Suppressor macrophage treated with lipopolysaccharide for 1 hour (primary cell): ENCODE results near the gene UBE2Q1.

Experiments
- DNase-seq, 3 donors: peaks; one replicate each; pipeline ENCODE4 v3.0.0-alpha.2; 2020 to 2022

The UBE2Q1 gene

DNA sequence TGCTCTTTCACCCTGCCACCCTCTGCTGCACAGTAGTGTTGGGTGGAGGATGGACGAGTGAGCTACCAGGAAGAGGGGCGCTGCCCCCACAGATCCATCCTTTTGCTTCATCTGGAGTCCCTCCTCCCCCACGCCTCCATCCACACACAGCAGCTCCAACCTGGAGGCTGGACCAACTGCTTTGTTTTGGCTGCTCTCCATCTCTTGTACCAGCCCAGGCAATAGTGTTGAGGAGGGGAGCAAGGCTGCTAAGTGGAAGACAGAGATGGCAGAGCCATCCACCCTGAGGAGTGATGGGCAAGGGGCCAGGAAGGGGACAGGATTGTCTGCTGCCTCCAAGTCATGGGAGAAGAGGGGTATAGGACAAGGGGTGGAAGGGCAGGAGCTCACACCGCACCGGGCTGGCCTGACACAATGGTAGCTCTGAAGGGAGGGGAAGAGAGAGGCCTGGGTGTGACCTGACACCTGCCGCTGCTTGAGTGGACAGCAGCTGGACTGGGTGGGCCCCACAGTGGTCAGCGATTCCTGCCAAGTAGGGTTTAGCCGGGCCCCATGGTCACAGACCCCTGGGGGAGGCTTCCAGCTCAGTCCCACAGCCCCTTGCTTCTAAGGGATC lies 17.6 kb upstream of the UBE2Q1 start:
- DNase-seq, result no peak

DNA sequence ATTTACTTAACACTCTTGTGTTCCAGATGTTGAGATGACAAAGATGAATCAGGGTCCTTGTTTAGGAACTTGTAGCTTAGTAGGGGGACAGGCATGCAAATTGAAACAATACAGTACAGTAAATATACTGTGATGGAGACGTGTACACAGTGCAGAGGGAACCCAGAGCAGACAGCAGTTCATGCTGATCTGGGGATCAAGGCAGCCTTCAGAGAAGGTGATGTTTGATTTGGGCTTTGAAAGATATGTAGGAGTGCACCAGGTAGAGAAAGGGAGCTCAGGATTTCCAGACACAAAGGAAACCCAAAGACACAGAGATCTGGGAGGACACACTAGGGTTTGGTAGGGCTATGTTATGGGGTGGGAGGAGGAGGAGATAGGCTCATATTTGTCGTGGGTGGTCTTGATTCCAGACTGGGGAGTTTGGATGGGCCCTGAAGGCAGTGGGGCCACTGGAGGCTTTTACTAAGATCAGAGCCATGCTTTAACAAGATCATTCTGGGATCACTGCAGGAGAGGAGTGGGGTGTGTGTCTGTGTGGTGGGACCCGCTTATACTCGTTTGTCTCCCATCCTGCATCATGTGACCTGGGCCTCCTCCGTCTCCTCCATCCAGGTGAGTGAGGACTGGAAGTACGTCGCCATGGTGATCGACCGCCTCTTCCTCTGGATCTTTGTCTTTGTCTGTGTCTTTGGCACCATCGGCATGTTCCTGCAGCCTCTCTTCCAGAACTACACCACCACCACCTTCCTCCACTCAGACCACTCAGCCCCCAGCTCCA lies 16.9 kb upstream of the UBE2Q1 start:
- DNase-seq, result no peak

DNA sequence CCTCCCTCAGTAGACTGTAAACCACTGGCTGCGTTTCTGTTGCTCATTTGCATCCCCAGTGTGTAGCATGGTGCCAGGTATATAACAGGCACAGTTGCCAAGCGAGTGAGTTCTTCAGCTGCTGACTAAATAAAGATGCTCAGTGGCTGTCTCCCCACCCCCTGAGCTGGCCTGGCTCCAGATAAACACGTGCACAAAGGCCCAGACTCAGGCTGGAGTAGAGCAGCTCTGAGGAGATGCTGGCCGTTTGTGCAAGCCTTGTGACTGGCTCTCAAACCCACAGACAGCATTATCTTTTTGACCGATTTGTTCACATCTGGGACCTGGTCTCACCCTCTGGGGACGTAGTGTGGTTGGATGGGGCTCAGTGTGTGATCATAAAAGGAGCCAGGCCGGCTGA lies 16.3 kb upstream of the UBE2Q1 start:
- no peak for DNase-seq

DNA sequence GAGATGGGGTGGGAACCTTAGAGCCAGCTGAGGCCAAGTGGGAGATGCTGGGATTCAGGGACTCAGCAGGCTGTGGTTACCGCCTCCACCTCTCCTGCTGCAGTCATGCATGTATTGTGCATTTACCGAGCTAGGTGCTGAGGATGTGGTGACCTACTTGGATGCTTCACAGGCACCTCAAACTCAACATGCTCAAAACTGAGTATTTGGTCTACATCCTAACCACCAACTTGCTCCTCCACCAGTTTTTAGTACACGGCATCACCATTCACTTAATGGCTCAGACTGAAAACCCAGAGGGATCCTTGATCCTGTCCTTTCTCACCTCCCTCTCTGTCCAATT lies 14.7 kb upstream of the UBE2Q1 start:
- DNase-seq, result no peak

DNA sequence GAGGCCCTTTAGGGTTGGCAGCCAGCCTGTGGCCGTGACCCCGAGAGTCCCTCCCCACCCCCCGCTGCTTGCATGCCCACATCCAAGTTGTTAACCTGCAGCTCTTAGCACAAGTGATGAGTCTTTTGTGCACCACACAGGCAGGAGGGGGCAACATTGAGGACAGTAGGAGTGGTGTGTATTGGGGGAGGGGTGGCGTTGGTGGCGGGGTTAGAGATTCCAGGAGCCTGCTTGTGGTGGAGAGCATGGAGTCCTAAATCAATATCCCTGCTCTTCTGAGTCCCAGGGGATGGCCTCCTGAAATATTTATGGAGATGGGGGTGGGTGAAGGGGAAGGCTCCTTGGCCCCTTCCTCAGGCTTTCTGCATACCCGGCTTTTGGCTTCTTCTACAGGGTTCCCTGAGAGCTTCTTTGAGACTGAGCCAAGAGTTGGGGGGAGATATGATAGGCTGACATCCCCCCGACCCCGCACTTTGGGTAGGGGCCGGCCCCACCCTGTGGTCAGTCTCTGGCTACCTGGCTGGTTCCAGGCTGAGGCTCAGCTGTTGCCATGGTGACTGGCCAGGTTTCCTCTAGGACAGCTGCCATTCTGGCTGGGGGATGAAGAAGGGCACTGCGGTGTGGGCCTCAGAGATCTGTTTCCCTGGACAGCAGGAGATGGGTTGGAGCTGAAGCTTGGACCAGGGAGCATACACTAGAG lies 14.2 kb upstream of the UBE2Q1 start:
- no peak for DNase-seq

DNA sequence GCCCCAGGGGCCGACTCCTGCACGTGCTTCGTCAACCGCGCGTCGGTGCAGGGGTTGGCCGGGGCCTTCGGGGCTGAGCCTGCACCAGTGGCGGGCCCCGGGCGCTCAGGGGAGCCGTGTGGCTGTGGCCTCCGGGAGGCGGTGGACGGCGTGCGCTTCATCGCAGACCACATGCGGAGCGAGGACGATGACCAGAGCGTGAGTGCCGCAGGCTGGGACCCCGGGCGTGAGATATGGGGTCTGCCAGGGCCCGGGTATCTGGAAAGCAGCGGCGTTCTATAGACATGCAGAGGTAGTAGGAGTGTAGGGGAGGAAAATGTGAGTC lies 13.5 kb upstream of the UBE2Q1 start:
- no peak for DNase-seq

DNA sequence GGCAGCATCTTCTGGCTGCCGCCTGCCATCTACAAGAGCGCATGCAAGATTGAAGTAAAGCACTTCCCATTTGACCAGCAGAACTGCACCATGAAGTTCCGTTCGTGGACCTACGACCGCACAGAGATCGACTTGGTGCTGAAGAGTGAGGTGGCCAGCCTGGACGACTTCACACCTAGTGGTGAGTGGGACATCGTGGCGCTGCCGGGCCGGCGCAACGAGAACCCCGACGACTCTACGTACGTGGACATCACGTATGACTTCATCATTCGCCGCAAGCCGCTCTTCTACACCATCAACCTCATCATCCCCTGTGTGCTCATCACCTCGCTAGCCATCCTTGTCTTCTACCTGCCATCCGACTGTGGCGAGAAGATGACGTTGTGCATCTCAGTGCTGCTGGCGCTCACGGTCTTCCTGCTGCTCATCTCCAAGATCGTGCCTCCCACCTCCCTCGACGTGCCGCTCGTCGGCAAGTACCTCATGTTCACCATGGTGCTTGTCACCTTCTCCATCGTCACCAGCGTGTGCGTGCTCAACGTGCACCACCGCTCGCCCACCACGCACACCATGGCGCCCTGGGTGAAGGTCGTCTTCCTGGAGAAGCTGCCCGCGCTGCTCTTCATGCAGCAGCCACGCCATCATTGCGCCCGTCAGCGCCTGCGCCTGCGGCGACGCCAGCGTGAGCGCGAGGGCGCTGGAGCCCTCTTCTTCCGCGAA lies 12.9 kb upstream of the UBE2Q1 start:
- DNase-seq, result no peak

DNA sequence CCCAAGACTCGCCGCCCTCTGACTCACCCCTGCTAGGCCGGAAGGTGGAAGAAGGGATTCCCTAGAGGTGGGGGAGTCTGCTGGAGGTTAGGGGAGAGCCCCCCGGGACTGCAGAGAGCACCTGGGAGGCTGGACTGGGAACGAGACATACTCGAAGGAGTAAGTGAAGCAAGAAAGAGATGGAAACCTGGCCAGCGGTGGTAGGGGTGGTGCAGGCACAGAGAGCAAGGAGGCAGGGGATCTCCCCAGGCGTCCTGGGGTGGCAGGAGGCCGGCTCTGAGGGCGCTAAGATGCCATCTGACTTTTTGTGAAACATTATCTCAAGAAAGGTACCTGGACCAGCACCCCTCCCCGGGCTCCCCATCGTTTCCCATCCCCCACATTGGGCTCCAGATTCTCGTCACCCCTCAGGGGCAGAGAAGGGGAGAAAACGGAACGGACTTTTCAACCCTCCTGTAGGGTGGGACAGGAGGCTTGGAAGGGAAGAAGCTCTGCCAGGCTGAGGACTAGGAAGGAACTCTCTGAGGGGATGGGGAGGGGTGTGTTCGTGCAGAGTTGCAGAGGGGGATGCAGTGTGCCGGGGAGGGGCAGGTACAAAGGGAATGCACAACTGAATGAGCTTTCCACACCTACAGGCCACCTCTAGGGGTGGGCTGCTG lies 9.8 kb upstream of the UBE2Q1 start:
- no peak for DNase-seq

DNA sequence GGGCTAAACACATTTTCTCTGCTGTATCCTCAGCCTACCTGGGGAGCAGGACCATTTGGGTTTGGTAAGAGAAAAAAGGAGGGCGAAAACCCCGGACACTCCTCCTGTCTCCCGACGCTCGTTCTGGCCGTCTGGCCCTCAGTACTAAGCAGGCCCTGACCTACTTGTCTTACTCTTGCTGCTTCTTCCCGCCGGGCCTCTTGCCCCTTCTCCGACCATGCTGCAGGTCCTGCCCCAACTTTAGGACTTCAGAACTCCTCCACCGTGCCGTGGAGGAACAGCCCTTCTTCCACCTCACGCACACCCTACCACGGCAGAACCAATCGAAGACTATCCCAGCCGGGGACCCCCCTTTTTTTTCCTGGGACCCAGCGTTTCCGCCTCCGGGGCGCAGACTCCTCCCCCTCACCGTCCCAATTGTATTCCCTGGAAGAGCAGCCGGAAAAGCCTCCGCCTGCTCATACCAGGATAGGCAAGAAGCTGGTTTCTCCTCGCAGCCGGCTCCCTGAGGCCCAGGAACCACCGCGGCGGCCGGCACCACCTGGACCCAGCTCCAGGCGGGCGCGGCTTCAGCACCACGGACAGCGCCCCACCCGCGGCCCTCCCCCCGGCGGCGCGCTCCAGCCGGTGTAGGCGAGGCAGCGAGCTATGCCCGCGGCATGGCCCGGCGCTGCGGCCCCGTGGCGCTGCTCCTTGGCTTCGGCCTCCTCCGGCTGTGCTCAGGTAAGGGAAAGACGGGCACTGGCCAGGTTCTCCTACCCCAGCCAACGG lies 9.1 kb upstream of the UBE2Q1 start, which contains the start of gene CHRNB2:
TSS of gene CHRNB2 (plus strand) at position 393 of the 771 bp plus-strand sequence. CDS start at position 660, 267 bp downstream.
- peak; percentile 62 to 87 (median 73) for DNase-seq

DNA sequence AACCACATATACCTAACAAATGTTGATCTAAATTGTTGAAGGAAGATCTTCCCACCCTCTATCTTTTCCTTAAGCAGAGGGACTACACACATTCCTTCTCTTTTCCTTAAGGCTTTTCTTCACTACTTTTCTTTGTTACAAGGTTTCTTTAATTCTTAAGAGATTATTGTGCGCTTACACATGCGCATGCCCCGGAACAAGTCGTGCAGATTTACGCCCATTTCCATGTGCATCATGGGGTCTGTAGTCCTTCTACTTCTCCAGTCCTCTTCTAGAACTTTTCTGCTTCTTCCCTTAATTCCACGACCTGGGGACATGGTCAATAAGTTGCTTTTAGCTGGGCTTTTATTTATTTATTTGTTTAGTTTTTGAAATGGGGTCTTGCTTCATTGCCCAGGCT lies 7.4 kb upstream of the UBE2Q1 start:
- no peak for DNase-seq

DNA sequence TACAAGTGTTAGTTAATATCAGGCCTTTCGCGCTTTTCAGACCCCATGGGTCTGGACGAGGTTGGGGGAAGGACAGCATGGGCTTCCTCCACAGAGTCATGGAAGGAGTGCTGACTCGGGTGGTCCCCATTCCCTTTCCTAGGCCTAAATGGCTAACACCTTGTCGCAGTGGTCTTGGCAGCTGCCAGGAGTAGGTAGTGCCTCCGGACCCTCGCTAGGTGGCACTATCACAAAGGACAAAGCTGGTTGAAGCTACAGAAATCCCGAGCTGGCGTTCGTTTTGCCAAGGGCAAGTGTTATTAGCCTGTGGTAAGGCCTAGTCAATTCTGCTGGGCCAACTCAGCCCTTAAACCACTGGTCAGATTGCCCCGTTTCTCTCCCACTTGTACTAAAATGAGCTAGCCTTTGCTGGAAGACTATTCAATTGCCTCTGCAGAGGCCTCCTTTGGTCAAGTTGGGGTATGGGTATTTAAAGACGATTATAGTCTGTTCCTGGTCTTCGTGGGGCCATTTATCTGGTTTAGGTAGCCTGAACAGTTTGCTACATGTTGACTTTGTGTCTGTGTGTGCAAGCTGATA lies 1.1 kb upstream of the UBE2Q1 start:
- peak; percentile 90 to 93 (median 90) for DNase-seq

DNA sequence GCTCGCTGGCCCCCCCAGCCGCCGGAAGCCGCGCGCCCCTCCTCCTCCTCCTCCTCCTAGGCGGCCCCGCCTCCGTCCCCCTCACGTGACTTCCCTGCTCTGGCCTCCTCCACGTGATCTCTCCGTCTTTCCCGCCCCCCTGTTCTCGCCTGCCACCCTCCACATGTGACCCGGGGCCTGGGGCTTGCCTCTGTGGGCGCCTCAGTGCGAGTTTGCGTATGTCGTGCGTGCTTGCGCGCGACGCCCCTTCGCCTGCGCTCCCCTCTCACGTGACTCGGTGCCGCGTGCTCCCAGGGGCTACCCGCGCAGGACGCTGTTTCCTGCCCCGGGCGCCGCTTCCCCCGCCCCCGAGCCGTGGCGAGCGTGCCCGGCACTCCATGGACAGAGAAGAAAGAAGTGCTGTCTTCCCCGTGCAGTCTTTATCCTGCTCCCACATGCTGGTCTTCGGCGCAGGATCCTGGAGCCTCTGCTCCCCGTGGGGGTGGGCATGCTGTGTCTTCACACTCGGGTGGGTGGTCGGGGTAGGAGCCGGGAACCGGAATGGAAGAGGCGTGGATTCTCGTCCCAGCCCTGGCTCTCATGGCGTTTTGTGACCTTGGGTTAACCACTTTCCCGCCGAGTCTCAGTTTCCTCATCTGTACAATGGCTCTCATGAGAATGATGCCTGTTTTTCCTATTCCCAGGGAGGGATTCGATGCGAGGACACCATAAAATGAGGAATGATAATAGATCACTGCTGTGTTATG lies 431 bp upstream of the UBE2Q1 start:
- DNase-seq, result peak; percentile 98 to 99 (median 98)

DNA sequence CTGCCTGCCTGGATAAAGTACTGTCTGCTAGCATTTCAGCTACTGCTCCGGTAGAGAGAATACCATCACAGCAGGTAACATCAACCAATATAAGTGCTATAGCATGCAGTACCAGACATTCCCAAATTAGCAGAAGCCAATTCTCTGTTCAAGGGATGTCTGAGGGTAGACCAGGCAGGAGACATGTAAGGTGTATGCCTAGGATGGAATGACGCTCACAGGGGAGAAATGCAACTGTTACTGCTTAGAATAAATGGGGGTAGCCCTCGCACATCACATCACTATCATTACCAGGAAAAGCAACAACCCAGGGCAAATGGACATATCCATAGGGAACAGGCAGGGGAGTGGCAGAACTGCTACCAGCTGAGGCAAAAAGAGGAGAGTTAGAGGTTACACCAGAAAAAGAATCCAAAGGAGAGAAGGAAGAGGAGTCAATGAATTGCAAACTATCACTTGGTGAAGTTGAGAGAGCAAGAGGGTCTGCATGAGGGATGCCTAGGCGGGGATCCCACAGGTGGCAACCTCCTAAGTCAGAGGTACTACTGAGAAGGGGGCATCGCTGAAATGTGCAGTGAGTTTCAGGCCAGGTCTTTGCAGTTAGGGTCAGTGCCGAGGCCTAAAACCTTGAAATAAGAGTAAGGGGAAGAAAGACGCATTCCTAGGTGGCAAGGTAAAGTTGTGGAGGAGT lies 1.1 kb downstream of the UBE2Q1 start:
- no peak for DNase-seq

DNA sequence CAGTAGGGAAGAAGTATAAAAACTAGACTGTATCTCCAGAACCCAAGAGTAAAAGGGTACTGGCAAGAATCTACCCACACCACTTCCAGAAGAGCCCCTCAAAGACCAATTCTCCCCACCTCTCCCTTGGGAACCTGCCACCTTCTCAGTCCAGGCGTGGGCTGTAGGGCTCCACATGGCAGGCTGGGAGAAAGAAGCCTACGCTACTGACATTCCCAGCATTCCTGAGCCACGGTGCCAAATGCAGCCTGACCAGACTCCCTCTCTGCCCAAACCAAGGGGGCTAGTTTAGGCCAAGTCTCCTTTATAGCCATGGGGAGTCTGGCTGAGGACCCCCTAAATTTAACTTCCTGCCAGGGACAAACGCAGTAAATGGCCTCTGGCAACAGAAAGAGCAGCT lies 2.0 kb downstream of the UBE2Q1 start:
- DNase-seq, result no peak

DNA sequence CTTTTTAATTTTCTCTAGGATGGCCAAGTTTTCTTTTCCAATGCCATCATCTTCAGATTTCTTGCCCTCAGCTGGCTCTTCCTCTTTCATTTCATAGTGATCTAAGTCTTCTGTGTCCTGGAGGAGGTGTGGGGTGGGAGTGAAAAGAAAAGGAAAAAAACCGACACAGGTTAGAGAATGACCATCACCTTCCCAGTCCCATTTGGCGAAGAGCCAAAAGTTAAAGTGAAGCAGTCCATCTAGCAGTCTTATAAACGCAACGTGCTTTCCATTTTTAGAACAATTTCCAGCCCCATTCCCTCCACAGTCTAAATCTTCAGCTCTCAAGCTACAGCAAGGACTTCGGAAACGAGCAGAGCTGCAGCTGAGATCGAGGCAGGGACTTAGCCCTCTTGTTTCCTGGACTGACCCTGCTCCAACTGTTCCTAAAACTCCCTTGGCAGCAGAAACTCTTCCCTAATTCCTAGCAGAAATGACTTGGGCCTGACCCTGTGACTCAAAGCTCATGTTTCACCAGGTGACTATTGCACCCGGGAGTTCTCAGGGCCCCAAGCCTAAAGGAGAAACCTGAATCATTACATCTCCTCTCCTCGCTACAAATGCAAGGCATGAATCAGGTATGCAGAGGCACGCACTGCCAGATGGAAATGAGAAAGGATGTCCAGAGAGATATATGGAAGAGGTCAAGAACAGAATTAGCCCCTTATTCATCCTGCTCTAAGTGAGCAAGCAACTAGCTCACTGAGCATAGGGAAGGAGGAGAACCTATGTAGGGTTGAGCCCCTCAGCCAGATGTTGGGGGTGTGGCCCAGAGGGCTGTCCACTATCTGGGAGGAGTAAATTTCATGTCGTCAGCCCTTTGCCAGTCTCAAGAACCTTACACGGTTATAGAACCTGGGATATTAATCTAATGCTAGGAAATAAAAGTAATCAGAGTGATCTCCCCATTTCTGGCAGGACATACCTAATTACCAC lies 5.1 kb downstream of the UBE2Q1 start:
- no peak for DNase-seq

DNA sequence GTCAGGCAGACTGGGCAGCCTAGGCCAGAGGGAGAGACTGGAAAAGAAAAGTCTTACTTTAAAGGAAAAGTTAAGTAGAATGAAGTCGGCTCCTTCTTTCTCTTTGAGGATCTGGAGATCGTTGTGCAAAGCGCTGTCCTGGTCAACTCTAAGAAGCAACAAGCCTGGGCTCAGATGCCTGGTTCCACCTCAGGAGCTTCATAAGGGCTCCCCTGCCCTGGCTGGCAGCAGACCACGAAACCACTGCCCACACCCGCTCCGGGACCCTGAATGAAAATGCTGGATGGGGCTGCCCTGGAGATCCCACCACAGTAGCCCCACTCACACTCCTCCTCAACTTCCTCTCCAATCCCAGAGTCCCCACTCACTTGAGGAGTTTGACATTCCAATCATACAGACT lies 6.4 kb downstream of the UBE2Q1 start:
- no peak for DNase-seq

DNA sequence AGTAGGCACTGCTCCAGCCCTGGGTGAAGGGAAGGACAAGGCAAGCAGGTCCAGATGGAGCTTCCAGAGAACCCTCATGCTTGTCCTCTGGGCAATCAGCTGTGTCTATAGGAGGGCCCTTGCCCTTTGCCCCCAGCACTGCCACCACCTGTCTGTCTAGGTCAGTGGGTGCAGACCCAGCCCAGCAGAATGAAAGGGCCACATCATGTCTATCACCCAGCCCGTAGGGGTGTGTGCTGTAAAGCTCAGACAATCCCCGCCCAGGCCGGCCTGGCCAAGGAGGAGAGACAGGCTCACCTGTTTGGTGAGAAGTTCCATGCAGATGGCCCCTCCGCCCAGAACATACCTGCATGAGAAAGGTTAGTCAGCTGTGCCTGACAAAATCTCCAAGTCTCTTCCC lies 7.0 kb downstream of the UBE2Q1 start:
- DNase-seq, result no peak

DNA sequence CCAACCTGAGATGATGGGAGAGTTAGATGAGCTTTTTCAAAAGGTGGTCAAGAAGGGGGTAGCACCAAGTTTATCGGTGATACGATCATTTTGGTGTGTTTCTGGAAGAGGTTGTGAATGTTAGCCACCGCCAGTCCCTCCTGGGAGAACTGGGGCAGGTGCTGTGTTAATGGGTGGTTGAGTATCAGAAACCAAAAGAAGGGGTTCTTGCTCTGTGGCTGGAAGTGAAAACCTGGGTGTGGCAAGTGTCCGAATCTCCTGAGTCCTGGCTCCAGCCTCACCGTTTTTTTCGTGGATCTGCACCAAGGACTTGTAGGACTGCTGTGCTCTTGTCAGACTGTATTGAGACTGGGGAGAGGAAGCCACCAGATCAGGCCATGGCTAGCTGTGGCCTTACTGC lies 7.8 kb downstream of the UBE2Q1 start:
- no peak for DNase-seq

DNA sequence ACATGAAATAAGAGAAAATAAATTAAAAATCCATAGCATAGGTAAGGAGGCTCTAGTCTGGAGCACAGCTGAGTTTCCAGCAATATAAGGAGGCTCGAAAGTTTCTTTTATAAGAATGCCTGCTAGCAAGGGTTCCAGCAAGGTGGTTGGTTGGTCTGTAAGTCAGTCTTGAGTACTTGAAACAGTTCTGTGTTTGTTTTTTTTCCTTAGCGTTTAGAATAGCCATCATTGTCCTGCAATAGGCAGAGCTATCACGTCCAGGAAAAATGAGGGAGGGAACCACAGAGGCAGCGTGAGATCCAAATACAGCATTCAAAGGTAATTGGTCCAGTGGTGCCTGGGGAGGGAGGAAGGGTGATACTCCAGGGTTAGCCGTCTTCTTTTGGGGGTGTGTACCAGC lies 8.4 kb downstream of the UBE2Q1 start:
- DNase-seq, result no peak
